SU-DHL-6 (cell line): Measurements from ENCODE around the gene PSEN1.

Experiments used
- H2AFZ ChIP-seq: fragments of 200-600 bp; sonication (generic); 2 replicates; pipeline ENCODE4 v1.6.1; 2014; ENCODE audit warnings: low read depth, mild to moderate bottlenecking, moderate library complexity, mixed read lengths, antibody characterized with exemption, low read length; ENCODE audit not compliant: severe bottlenecking
- H3F3A ChIP-seq: fragments of 200-600 bp; shearing (Covaris generic); 2 replicates; pipeline ENCODE4 v1.6.0; 2016; ENCODE audit warnings: antibody characterized with exemption, mild to moderate bottlenecking; ENCODE audit not compliant: insufficient read depth
- H3K27ac ChIP-seq: fragments of 200-600 bp; sonication (generic); 2 replicates; pipeline ENCODE4 v1.5.1; 2016; ENCODE audit warnings: low read depth, mild to moderate bottlenecking, low read length, moderate library complexity, mixed read lengths
- H3K27me3 ChIP-seq: fragments of 200-600 bp; sonication (generic), shearing (Covaris generic); 2 replicates; pipeline ENCODE4 v1.6.0; 2014; ENCODE audit warnings: mild to moderate bottlenecking, low read length
- H3K36me3 ChIP-seq: fragments of 200-600 bp; sonication (generic); 2 replicates; pipeline ENCODE4 v1.6.1; 2014; ENCODE audit warnings: mild to moderate bottlenecking, low read length, mixed read lengths
- H3K4me2 ChIP-seq: fragments of 300-600, 200-600 bp; shearing (Covaris generic), sonication (generic); 2 replicates; pipeline ENCODE4 v1.6.0; 2014; ENCODE audit warnings: low read length, low read depth, mild to moderate bottlenecking; ENCODE audit not compliant: poor library complexity, severe bottlenecking
- H3K4me3 ChIP-seq: fragments of 200-600 bp; sonication (generic); 2 replicates; pipeline ENCODE4 v1.5.1; 2014; ENCODE audit warnings: antibody characterized with exemption, low read length, mild to moderate bottlenecking, mixed read lengths; ENCODE audit not compliant: insufficient read depth, poor library complexity, severe bottlenecking
- H3K79me2 ChIP-seq: fragments of 200-600 bp; sonication (generic); 2 replicates; pipeline ENCODE4 v1.6.1; 2014; ENCODE audit warnings: mild to moderate bottlenecking, low read length, moderate library complexity; ENCODE audit not compliant: insufficient read depth
- H3K9ac ChIP-seq: fragments of 200-600 bp; sonication (generic); 2 replicates; pipeline ENCODE4 v1.7.0; 2014; ENCODE audit warnings: mild to moderate bottlenecking, low read length
- H3K9me2 ChIP-seq: fragments of 200-600 bp; sonication (generic); replicated peaks from 2 replicates; pipeline ENCODE4 v1.6.1; 2014; ENCODE audit warnings: low read length; ENCODE audit not compliant: insufficient read depth
- H3K9me3 ChIP-seq: fragments of 200-600 bp; sonication (generic); 2 replicates; pipeline ENCODE4 v1.6.1; 2014; ENCODE audit warnings: low read length, mixed read lengths; ENCODE audit not compliant: insufficient read depth
- H4K20me1 ChIP-seq: fragments of 200-600 bp; sonication (generic); 2 replicates; pipeline ENCODE4 v1.6.1; 2014; ENCODE audit warnings: low read depth, mild to moderate bottlenecking, antibody characterized with exemption, low read length, moderate library complexity, mixed read lengths
- EZH2phosphoT487 ChIP-seq: fragments of 200-600 bp; sonication (generic), shearing (Covaris generic); conservative IDR thresholded peaks from 2 replicates; pipeline ENCODE4 v1.6.1; 2018; ENCODE audit warnings: mild to moderate bottlenecking, antibody characterized with exemption, low read length, moderate library complexity, mixed read lengths
- TF ChIP-seq, protein P1 (sequence below): fragments of 200-600 bp; sonication (generic); IDR thresholded peaks from one replicate; pipeline ENCODE4 v1.5.1; 2017; ENCODE audit warnings: antibody characterized with exemption, mild to moderate bottlenecking, low read length, moderate library complexity; ENCODE audit not compliant: insufficient read depth, poor library complexity, severe bottlenecking

Gene PSEN1

DNA sequence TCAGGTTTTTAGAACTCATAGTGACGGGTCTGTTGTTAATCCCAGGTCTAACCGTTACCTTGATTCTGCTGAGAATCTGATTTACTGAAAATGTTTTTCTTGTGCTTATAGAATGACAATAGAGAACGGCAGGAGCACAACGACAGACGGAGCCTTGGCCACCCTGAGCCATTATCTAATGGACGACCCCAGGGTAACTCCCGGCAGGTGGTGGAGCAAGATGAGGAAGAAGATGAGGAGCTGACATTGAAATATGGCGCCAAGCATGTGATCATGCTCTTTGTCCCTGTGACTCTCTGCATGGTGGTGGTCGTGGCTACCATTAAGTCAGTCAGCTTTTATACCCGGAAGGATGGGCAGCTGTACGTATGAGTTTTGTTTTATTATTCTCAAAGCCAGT, 34.4 kb downstream of the PSEN1 start:
- no peaks in the 10 kb centered on the region for H3K9me2 ChIP-seq
- no peak overlapping the region for H3K27ac ChIP-seq
- no peak overlapping the region for H3K4me2 ChIP-seq
- no peaks in the 10 kb centered on the region for H3K27me3 ChIP-seq
- no peak overlapping the region for H3K4me3 ChIP-seq
- H3K79me2 ChIP-seq, result no peaks in the 10 kb centered on the region
- no peaks in the 10 kb centered on the region for H3K36me3 ChIP-seq
- H3F3A ChIP-seq, result no peaks in the 10 kb centered on the region
- H3K9me3 ChIP-seq, result no peaks in the 10 kb centered on the region
- TF ChIP-seq, protein P1, sequence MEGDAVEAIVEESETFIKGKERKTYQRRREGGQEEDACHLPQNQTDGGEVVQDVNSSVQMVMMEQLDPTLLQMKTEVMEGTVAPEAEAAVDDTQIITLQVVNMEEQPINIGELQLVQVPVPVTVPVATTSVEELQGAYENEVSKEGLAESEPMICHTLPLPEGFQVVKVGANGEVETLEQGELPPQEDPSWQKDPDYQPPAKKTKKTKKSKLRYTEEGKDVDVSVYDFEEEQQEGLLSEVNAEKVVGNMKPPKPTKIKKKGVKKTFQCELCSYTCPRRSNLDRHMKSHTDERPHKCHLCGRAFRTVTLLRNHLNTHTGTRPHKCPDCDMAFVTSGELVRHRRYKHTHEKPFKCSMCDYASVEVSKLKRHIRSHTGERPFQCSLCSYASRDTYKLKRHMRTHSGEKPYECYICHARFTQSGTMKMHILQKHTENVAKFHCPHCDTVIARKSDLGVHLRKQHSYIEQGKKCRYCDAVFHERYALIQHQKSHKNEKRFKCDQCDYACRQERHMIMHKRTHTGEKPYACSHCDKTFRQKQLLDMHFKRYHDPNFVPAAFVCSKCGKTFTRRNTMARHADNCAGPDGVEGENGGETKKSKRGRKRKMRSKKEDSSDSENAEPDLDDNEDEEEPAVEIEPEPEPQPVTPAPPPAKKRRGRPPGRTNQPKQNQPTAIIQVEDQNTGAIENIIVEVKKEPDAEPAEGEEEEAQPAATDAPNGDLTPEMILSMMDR, result no peak
- TF ChIP-seq EZH2phosphoT487, result no peak
- no peaks in the 10 kb centered on the region for H4K20me1 ChIP-seq
- H3K9ac ChIP-seq, result no peak overlapping the region
- H2AFZ ChIP-seq, result no peak overlapping the region

DNA sequence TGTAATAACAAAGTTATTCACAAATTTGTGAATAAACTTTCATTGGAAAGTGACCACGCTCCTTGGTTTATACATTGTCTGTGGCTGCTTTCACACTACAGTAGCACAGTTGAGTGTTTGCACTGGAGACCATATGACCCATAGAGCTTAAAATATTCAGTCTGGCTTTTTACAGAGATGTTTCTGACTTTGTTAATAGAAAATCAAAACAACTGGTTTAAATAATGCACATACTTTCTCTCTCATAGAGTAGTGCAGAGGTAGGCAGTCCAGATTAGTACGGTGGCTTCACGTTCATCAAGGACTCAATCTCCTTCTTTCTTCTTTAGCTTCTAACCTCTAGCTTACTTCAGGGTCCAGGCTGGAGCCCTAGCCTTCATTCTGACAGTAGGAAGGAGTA, 36.2 kb downstream of the PSEN1 start:
- Histone ChIP-seq H3K27ac (no peak overlapping the region), H3K79me2 (no peaks in the 10 kb centered on the region), H2AFZ (no peak overlapping the region), H3K36me3 (no peaks in the 10 kb centered on the region), H3K9ac (no peak overlapping the region), H3K27me3 (no peaks in the 10 kb centered on the region), H3F3A (no peaks in the 10 kb centered on the region), H3K9me2 (no peaks in the 10 kb centered on the region), H3K4me2 (no peak overlapping the region), H3K9me3 (no peaks in the 10 kb centered on the region), H3K4me3 (no peak overlapping the region), H4K20me1 (no peaks in the 10 kb centered on the region)
- TF ChIP-seq, protein P1, result no peak
- TF ChIP-seq EZH2phosphoT487, result no peak

DNA sequence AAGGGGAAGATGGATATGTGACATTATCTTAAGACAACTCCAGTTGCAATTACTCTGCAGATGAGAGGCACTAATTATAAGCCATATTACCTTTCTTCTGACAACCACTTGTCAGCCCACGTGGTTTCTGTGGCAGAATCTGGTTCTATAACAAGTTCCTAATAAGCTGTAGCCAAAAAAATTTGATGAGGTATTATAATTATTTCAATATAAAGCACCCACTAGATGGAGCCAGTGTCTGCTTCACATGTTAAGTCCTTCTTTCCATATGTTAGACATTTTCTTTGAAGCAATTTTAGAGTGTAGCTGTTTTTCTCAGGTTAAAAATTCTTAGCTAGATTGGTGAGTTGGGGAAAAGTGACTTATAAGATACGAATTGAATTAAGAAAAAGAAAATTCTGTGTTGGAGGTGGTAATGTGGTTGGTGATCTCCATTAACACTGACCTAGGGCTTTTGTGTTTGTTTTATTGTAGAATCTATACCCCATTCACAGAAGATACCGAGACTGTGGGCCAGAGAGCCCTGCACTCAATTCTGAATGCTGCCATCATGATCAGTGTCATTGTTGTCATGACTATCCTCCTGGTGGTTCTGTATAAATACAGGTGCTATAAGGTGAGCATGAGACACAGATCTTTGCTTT, 36.9 kb downstream of the PSEN1 start:
- no peaks in the 10 kb centered on the region for H4K20me1 ChIP-seq
- no peak overlapping the region for H3K9ac ChIP-seq
- no peaks in the 10 kb centered on the region for H3K79me2 ChIP-seq
- H3K4me2 ChIP-seq, result no peak overlapping the region
- no peaks in the 10 kb centered on the region for H3K27me3 ChIP-seq
- no peak overlapping the region for H3K4me3 ChIP-seq
- TF ChIP-seq EZH2phosphoT487, result no peak
- TF ChIP-seq, protein P1, result peak; percentile 40
- no peak overlapping the region for H3K27ac ChIP-seq
- H3K9me3 ChIP-seq, result no peaks in the 10 kb centered on the region
- no peaks in the 10 kb centered on the region for H3K36me3 ChIP-seq
- H2AFZ ChIP-seq, result no peak overlapping the region
- no peaks in the 10 kb centered on the region for H3K9me2 ChIP-seq
- no peaks in the 10 kb centered on the region for H3F3A ChIP-seq
